ENCODE measurements around the gene TMEM202. TPM values are rescaled to one million over a fixed set of nuclear protein-coding genes. Genes with fewer than 3 reads are reported as not detected.

TMEM202 gene
- total and polyA plus RNA-seq, 2 of the 13 experiments (the other 11 are each of a cell fraction or from before 2014, with no cell fraction given): not detected

- TF ChIP-seq RFX1 (IDR thresholded peaks at IDR 0.05) (no peak), TEAD3 (CRISPR knock-in tag; optimal IDR thresholded peaks at IDR 0.05; ENCODE audit: borderline replicate concordance) (peak; percentile 80), YY1 (IDR thresholded peaks at IDR 0.05; ENCODE audit: insufficient read depth, insufficient replicate concordance, low read depth, low read length) (peak; percentile 87), MATR3 (CRISPR knock-in tag; IDR thresholded peaks at IDR 0.05) (no peak), ZBTB2 (CRISPR knock-in tag; IDR thresholded peaks at IDR 0.05; ENCODE audit: low read depth) (no peak), IRF1 (CRISPR knock-in tag; IDR thresholded peaks at IDR 0.05; ENCODE audit: low read depth) (peak; percentile 49; the same call in 1 of the 2 replicates), ZNF570 (CRISPR knock-in tag; IDR thresholded peaks at IDR 0.05; ENCODE audit: borderline replicate concordance) (peak; percentile 48; the same call in 1 of the 2 replicates), THRA (CRISPR knock-in tag; IDR thresholded peaks at IDR 0.05; ENCODE audit: borderline replicate concordance) (peak; percentile 87), KDM6A (CRISPR knock-in tag; IDR thresholded peaks at IDR 0.05; ENCODE audit: low read depth) (no peak; the same call in 1 of the 2 replicates), CREM (IDR thresholded peaks at IDR 0.05) (peak; percentile 87), CREM (CRISPR knock-in tag; IDR thresholded peaks at IDR 0.05) (no peak), TP53 (CRISPR knock-in tag; conservative IDR thresholded peaks at IDR 0.05) (0 out of 2 replicates have a peak, but pooled peaks have one; percentile 35), ZBTB34 (CRISPR knock-in tag; IDR thresholded peaks at IDR 0.05) (peak; percentile 71; the same call in 1 of the 2 replicates), FOXA1 (IDR thresholded peaks at IDR 0.05) (no peak), FOXA1 (CRISPR knock-in tag; IDR thresholded peaks at IDR 0.05) (no peak; the same call in 1 of the 2 replicates), CEBPG (CRISPR knock-in tag; IDR thresholded peaks at IDR 0.05) (peak; percentile 47), SIX4 (CRISPR knock-in tag; IDR thresholded peaks at IDR 0.05) (peak; percentile 85), CHD2 (IDR thresholded peaks at IDR 0.05; ENCODE audit: low read depth, low read length) (no peak), ARID5B (CRISPR knock-in tag; IDR thresholded peaks at IDR 0.05) (peak; percentile 89), SMAD3 (CRISPR knock-in tag; IDR thresholded peaks at IDR 0.05) (peak; percentile 95), STAT5B (CRISPR knock-in tag; IDR thresholded peaks at IDR 0.05) (0 out of 2 replicates have a peak, but pooled peaks have one; percentile 19)
Observed at GRCh38 chr15:72375846-72376581, 22.1 kb upstream of the TMEM202 start, which contains the start of gene HEXA (continued).

Measured in HepG2 (cell line).